Stimulated activated CD8-positive, alpha-beta memory T cell treated with anti-CD3 and anti-CD28 coated beads, Interleukin-2, amount 100 ng/mL, for 48 hours (primary cell): ENCODE measurements around the gene ELMO1.

ENCODE experiments used
- DNase-seq, 2 donors: peaks; one replicate each; pipeline ENCODE4 v3.0.0-alpha.2; 2020; ENCODE audit warnings: low read depth in 2 of 2

The ELMO1 gene

GRCh38 chr7:37448636-37449361 lies at the start of gene ELMO1:
TSS of gene ELMO1 (minus strand) at chr7:37448864. CDS start at chr7:37342690, 106,174 bp downstream.
- peak; percentile 63 to 66 for DNase-seq

GRCh38 chr7:37497576-37497975 lies 48.9 kb upstream of the ELMO1 start:
- DNase-seq: no peak

GRCh38 chr7:37495574-37496184 lies 47.0 kb upstream of the ELMO1 start:
- no peak for DNase-seq

- no peak for DNase-seq
These were observed 46.3 kb upstream of the ELMO1 start for GRCh38 chr7:37494926-37495325.

GRCh38 chr7:37493810-37494209 lies 45.1 kb upstream of the ELMO1 start:
- no peak for DNase-seq

GRCh38 chr7:37493123-37493522 lies 44.5 kb upstream of the ELMO1 start:
- DNase-seq: no peak

- no peak for DNase-seq
These were observed 43.4 kb upstream of the ELMO1 start for GRCh38 chr7:37491919-37492694.

- DNase-seq: no peak
These were observed 41.0 kb upstream of the ELMO1 start for GRCh38 chr7:37489703-37490102.

- no peak for DNase-seq
These were observed 39.6 kb upstream of the ELMO1 start for GRCh38 chr7:37488163-37488764.

- no peak for DNase-seq
These were observed 35.9 kb upstream of the ELMO1 start for GRCh38 chr7:37484426-37485073.

- DNase-seq: no peak
These were observed 35.0 kb upstream of the ELMO1 start for GRCh38 chr7:37483627-37484026.

- DNase-seq: no peak
These were observed 34.3 kb upstream of the ELMO1 start for GRCh38 chr7:37482953-37483352.

GRCh38 chr7:37482505-37482904 lies 33.8 kb upstream of the ELMO1 start:
- no peak for DNase-seq

- no peak for DNase-seq
These were observed 33.1 kb upstream of the ELMO1 start for GRCh38 chr7:37481722-37482288.

GRCh38 chr7:37481154-37481553 lies 32.5 kb upstream of the ELMO1 start:
- DNase-seq: no peak

- DNase-seq: no peak
These were observed 31.7 kb upstream of the ELMO1 start for GRCh38 chr7:37480041-37481031.

- no peak for DNase-seq
These were observed 28.3 kb upstream of the ELMO1 start for GRCh38 chr7:37476881-37477450.

GRCh38 chr7:37476428-37476827 lies 27.8 kb upstream of the ELMO1 start:
- no peak for DNase-seq

GRCh38 chr7:37475646-37476045 lies 27.0 kb upstream of the ELMO1 start:
- no peak for DNase-seq

- DNase-seq: no peak
These were observed 23.0 kb upstream of the ELMO1 start for GRCh38 chr7:37471619-37472018.
